Measurements from ENCODE around the gene MX1.

The MX1 gene

DNA sequence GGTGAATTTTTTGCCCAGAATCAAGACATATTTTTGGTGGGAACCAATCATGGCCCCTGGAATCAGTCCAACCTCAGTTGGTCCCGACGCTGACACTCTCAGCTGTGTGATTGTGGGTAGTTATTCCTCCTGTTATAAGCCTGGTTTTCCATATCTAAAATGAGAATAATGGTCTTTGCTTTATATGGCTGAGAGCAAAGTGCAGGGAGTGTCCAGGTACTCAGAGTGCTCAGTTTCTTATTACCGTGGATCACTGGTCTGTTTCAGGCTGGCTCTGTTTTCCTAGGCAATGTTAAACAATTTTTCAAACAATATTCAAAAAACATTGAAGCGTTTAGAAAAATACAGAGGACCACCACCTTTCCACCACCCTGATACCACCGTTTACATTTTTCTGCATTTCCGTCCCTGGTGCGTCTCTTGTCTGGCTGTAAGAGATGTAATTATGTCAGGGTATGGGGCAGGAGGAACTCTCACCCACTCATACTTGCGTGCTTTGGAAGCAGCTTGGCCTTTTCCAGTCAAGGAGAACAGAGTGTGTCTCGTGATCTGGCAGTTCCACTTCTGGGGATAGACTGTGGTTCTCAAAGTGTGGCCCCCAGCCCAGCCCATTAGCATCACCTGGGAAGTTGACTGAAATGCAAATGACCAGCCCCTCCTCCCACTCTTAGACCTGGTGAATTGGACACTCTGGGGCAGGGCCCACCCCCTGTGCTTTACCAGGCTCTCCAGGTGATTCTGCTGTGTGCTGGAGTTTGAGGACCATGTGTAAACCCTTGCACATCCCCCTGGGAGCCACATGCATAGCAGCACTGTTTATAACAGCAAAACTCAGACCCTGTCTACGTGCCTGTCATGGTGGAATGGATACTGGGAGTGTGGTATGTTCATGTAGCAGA is 6.8 kb downstream of the MX1 start:
- TF ChIP-seq, protein P1, sequence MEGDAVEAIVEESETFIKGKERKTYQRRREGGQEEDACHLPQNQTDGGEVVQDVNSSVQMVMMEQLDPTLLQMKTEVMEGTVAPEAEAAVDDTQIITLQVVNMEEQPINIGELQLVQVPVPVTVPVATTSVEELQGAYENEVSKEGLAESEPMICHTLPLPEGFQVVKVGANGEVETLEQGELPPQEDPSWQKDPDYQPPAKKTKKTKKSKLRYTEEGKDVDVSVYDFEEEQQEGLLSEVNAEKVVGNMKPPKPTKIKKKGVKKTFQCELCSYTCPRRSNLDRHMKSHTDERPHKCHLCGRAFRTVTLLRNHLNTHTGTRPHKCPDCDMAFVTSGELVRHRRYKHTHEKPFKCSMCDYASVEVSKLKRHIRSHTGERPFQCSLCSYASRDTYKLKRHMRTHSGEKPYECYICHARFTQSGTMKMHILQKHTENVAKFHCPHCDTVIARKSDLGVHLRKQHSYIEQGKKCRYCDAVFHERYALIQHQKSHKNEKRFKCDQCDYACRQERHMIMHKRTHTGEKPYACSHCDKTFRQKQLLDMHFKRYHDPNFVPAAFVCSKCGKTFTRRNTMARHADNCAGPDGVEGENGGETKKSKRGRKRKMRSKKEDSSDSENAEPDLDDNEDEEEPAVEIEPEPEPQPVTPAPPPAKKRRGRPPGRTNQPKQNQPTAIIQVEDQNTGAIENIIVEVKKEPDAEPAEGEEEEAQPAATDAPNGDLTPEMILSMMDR (IDR thresholded peaks at IDR 0.05; ENCODE audit: insufficient read depth, missing control alignments): no peak
- FAIRE-seq (no peak), DNase-seq (ENCODE audit: insufficient read length, low spot score) (no peak)

DNA sequence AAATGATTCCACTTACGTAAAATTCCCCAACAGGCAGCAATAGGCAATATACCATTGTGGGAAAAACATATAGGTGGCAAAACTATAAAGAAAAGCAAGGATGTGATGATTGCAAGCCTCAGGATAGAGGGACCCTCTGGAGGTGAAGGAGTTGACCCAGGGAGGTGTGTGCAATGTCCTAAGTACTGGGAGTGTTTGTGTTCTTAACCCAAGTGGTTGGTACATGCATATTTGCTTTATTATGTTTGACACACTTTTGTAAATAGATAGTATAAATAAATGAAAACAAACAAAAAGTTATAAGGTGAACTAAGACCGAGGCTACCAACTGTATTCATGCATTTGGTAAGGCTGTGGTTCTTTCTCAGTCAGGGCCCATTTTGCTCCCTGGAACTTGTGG is 7.5 kb downstream of the MX1 start:
- DNase-seq (ENCODE audit: insufficient read length, low spot score) (no peak), FAIRE-seq (no peak)
- TF ChIP-seq, protein P1 (IDR thresholded peaks at IDR 0.05; ENCODE audit: insufficient read depth, missing control alignments): no peak

DNA sequence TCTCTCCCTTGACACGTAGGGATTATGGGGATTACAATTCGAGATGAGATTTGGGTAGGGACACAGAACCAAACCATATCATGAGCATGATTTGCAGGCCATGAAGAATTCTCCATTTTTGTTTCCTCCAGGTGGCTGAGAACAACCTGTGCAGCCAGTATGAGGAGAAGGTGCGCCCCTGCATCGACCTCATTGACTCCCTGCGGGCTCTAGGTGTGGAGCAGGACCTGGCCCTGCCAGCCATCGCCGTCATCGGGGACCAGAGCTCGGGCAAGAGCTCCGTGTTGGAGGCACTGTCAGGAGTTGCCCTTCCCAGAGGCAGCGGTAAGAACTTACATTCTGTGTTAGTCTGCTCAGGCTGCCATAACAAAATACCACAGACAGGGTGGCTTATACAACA is 9.7 kb downstream of the MX1 start:
- DNase-seq (ENCODE audit: insufficient read length, low spot score): no peak
- TF ChIP-seq, protein P1 (IDR thresholded peaks at IDR 0.05; ENCODE audit: insufficient read depth, missing control alignments): no peak
- FAIRE-seq: no peak

DNA sequence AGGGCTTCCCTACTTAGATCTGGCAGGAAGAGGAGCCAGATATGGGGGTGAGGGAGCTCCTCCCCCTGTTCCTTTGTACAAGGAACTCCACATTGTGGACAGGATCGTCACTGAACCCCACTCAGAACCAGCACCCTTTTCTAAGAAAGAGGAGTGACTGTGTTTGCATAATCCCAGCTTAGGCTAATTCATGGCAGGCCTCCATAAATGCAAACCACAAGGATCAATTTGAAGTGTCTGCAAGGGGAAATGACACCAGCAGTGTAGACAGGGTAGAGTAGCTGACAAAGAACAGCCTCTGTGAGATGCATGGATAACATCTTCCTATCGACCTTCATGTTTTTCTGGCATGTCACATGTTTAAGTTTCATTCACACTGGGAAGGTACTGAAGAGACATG is 11.7 kb downstream of the MX1 start:
- FAIRE-seq (no peak), DNase-seq (ENCODE audit: insufficient read length, low spot score) (no peak)
- TF ChIP-seq, protein P1 (IDR thresholded peaks at IDR 0.05; ENCODE audit: insufficient read depth, missing control alignments): no peak

DNA sequence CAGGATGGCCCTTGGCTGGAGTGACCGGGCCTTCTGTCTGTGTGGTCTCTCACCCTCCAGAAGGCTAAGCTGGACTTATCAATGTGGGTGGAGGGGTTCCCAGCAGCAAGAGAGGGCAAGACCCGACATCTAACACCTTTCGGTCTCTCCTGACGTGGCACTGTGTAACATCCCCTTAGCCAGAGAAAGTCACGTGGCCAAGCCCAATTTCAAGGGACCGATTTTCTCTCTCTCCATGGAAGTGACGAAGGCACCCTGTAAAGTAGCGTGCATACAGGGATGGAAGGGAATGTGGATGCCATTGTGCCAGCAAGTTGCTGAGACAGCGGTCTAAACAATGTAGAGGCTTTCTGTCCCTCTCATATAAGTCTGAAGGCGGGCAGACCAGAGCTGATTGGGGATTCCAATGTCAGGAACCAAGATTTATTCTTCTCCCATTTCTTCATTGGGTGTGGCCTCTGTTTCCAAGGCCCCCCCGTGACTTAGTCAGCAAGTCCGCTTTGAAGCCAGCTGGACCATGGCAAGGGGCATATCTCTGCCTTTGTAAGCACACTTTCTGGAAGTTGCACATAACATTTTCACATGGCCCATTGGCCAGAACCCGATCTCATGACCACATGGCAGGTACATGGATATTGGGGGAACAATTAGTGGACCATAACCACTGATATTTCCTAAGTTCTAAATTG is 12.5 kb downstream of the MX1 start:
- FAIRE-seq: no peak
- TF ChIP-seq, protein P1 (IDR thresholded peaks at IDR 0.05; ENCODE audit: insufficient read depth, missing control alignments): no peak

DNA sequence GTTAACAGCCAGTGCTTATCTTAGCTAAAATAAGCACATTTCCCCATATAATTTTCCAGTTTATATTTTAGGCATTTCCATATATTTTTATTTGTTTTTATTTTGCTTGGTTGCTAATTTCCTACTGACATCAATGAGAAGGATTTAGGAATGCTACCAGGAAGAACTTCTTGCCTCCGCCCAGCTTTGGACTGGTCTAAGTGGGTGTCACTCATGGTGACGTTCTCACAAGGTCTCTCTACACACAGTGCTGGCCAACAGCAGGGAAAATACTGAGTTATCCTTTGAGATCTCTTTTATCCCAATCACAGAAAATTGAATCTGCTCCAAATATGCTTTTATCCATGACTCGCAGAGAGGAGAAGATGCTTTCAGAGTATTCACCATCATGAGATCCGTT is 13.2 kb downstream of the MX1 start:
- FAIRE-seq (no peak), DNase-seq (ENCODE audit: insufficient read length, low spot score) (no peak)
- TF ChIP-seq, protein P1 (IDR thresholded peaks at IDR 0.05; ENCODE audit: insufficient read depth, missing control alignments): no peak

More for the DNA sequence above, 12.5 kb downstream of the MX1 start:
- DNase-seq (ENCODE audit: insufficient read length, low spot score): no peak

DNA sequence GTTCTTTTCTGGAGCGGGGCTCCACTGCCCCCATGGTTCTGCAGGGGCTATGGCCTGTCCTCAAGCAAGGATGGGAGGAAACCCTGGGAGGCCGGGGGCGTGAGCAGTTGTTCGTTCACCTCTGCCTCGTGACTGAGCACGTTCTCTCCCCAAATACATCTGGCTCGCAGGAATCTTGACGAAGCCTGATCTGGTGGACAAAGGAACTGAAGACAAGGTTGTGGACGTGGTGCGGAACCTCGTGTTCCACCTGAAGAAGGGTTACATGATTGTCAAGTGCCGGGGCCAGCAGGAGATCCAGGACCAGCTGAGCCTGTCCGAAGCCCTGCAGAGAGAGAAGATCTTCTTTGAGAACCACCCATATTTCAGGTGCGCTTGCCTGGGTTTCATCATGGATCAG is 15.5 kb downstream of the MX1 start:
- FAIRE-seq: no peak
- no peak for DNase-seq (ENCODE audit: insufficient read length, low spot score)
- TF ChIP-seq, protein P1 (IDR thresholded peaks at IDR 0.05; ENCODE audit: insufficient read depth, missing control alignments): no peak
